ENCODE measurements around the gene ATP1B3.
"Not testable (repeated sequence)": the region's sequence is repeated elsewhere in the genome, so short reads cannot be mapped to it uniquely, and the experiment has no call there.

Gene ATP1B3

GRCh38 chr3:141945726-141946485 lies 69.5 kb downstream of the ATP1B3 start:
- no peak for DNase-seq (ENCODE audit: low spot score)

- DNase-seq (ENCODE audit: low spot score): no peak
Observed at GRCh38 chr3:141949399-141949798, 73.0 kb downstream of the ATP1B3 start.

- DNase-seq (ENCODE audit: low spot score): no peak
Observed at GRCh38 chr3:141949972-141950371, 73.5 kb downstream of the ATP1B3 start.

GRCh38 chr3:141950572-141951493 lies 74.4 kb downstream of the ATP1B3 start:
- no peak for DNase-seq (ENCODE audit: low spot score)

GRCh38 chr3:141952611-141953010 lies 76.2 kb downstream of the ATP1B3 start:
- DNase-seq (ENCODE audit: low spot score): no peak

- DNase-seq (ENCODE audit: low spot score): no peak
Observed at GRCh38 chr3:141955175-141955574, 78.7 kb downstream of the ATP1B3 start.

- no peak for DNase-seq (ENCODE audit: low spot score)
Observed at GRCh38 chr3:141959589-141960554, 83.4 kb downstream of the ATP1B3 start.

GRCh38 chr3:141960731-141961130 lies 84.3 kb downstream of the ATP1B3 start:
- DNase-seq (ENCODE audit: low spot score): no peak

- DNase-seq (ENCODE audit: low spot score): no peak
Observed at GRCh38 chr3:141963301-141963700, 86.9 kb downstream of the ATP1B3 start.

GRCh38 chr3:141965471-141965870 lies 89.0 kb downstream of the ATP1B3 start:
- no peak for DNase-seq (ENCODE audit: low spot score)

- no peak for DNase-seq (ENCODE audit: low spot score)
Observed at GRCh38 chr3:141969711-141970110, 93.3 kb downstream of the ATP1B3 start.

GRCh38 chr3:141971571-141971970 lies 95.1 kb downstream of the ATP1B3 start:
- no peak for DNase-seq (ENCODE audit: low spot score)

- DNase-seq (ENCODE audit: low spot score): no peak
Observed at GRCh38 chr3:141972399-141972798, 96.0 kb downstream of the ATP1B3 start.

GRCh38 chr3:141974777-141975176 lies 98.3 kb downstream of the ATP1B3 start:
- not testable (repeated sequence) for DNase-seq (ENCODE audit: low spot score)

Data from HuH-7 (cell line).